HG02840 (cell line): ENCODE measurements around the gene BCL7B.
"Not testable (repeated sequence)": the region's sequence is repeated elsewhere in the genome, so short reads cannot be mapped to it uniquely, and the experiment has no call there.

Experiments
- ATAC-seq: cut with Tn5 transposase; IDR thresholded peaks from one replicate; pipeline ENCODE4 v1.9.1; 2021; ENCODE audit warnings: mild to moderate bottlenecking, moderate library complexity, moderate number of reproducible peaks; ENCODE audit not compliant: unreplicated experiment, low FRiP score

BCL7B gene

GRCh38 chr7:73573276-73573675, 15.8 kb upstream of the BCL7B start:
- no peak for ATAC-seq

GRCh38 chr7:73572767-73573186, 15.3 kb upstream of the BCL7B start:
- no peak for ATAC-seq

GRCh38 chr7:73570977-73571376, 13.5 kb upstream of the BCL7B start:
- ATAC-seq = no peak

GRCh38 chr7:73570521-73570920, 13.0 kb upstream of the BCL7B start:
- no peak for ATAC-seq

GRCh38 chr7:73569042-73569608, 11.6 kb upstream of the BCL7B start:
- no peak for ATAC-seq

GRCh38 chr7:73567846-73568685, 10.6 kb upstream of the BCL7B start:
- no peak for ATAC-seq

- ATAC-seq = no peak
These were observed 9.7 kb upstream of the BCL7B start for GRCh38 chr7:73567140-73567539.

GRCh38 chr7:73566431-73566830, 8.9 kb upstream of the BCL7B start:
- not testable (repeated sequence) for ATAC-seq

GRCh38 chr7:73565675-73566340, 8.3 kb upstream of the BCL7B start:
- no peak for ATAC-seq

- no peak for ATAC-seq
These were observed 2.8 kb upstream of the BCL7B start for GRCh38 chr7:73560109-73560835.

- peak; percentile 86 for ATAC-seq
These were observed 438 bp downstream of the BCL7B start for GRCh38 chr7:73557108-73557396.

GRCh38 chr7:73556208-73557107, 1.0 kb downstream of the BCL7B start:
- no peak for ATAC-seq

- no peak for ATAC-seq
These were observed 2.0 kb downstream of the BCL7B start for GRCh38 chr7:73555411-73555982.

GRCh38 chr7:73550093-73550492, 7.4 kb downstream of the BCL7B start:
- ATAC-seq = not testable (repeated sequence)

- ATAC-seq = no peak
These were observed 8.3 kb downstream of the BCL7B start for GRCh38 chr7:73549176-73549575.

- no peak for ATAC-seq
These were observed 9.6 kb downstream of the BCL7B start for GRCh38 chr7:73547841-73548240.

GRCh38 chr7:73544678-73545077, 12.8 kb downstream of the BCL7B start:
- ATAC-seq = no peak

GRCh38 chr7:73541722-73542121, 15.8 kb downstream of the BCL7B start:
- no peak for ATAC-seq

- ATAC-seq = no peak
These were observed 17.8 kb downstream of the BCL7B start for GRCh38 chr7:73539709-73540108.

GRCh38 chr7:73538510-73538909, 19.0 kb downstream of the BCL7B start:
- ATAC-seq = not testable (repeated sequence)
